Stimulated activated CD8-positive, alpha-beta memory T cell treated with anti-CD3 and anti-CD28 coated beads, Interleukin-7, amount 100 ng/mL, for 4 hours (primary cell): ENCODE results near the gene SLC13A5.
"Not testable (repeated sequence)": the region's sequence is repeated elsewhere in the genome, so short reads cannot be mapped to it uniquely, and the experiment has no call there.

Source experiments
- DNase-seq, 2 donors: peaks; one replicate each; pipeline ENCODE4 v3.0.0-alpha.2; 2020; ENCODE audit warnings: low read depth in 2 of 2

Gene SLC13A5

GRCh38 chr17:6713130-6713917 is at the start of gene SLC13A5:
Gene SLC13A5 (minus strand): TSS chr17:6713369. CDS start chr17:6713333, 36 bp downstream.
- no peak for DNase-seq

- DNase-seq, result no peak
Observed at GRCh38 chr17:6761779-6762178, 48.6 kb upstream of the SLC13A5 start.

GRCh38 chr17:6757747-6758146 is 44.6 kb upstream of the SLC13A5 start:
- no peak for DNase-seq

- DNase-seq, result no peak
Observed at GRCh38 chr17:6756425-6757031, 43.4 kb upstream of the SLC13A5 start.

- peak; percentile 36 to 58 for DNase-seq
Observed at GRCh38 chr17:6755731-6756184, 42.6 kb upstream of the SLC13A5 start, which contains the start of gene XAF1. Gene XAF1 (plus strand): TSS chr17:6756046. CDS start chr17:6756079, 33 bp downstream.

- DNase-seq, result no peak
Observed at GRCh38 chr17:6755281-6755680, 42.1 kb upstream of the SLC13A5 start.

- DNase-seq, result no peak
Observed at GRCh38 chr17:6753546-6753945, 40.4 kb upstream of the SLC13A5 start.

- peak; percentile 45 to 50 for DNase-seq
Observed at GRCh38 chr17:6753006-6753445, 39.9 kb upstream of the SLC13A5 start.

- no peak for DNase-seq
Observed at GRCh38 chr17:6752068-6752909, 39.1 kb upstream of the SLC13A5 start.

GRCh38 chr17:6749519-6749918 is 36.4 kb upstream of the SLC13A5 start:
- DNase-seq, result no peak

GRCh38 chr17:6748617-6749016 is 35.4 kb upstream of the SLC13A5 start:
- DNase-seq, result no peak

GRCh38 chr17:6746665-6747064 is 33.5 kb upstream of the SLC13A5 start:
- not testable (repeated sequence) for DNase-seq

- DNase-seq, result no peak
Observed at GRCh38 chr17:6729531-6729930, 16.4 kb upstream of the SLC13A5 start.

GRCh38 chr17:6724009-6724408 is 10.8 kb upstream of the SLC13A5 start:
- DNase-seq, result no peak

GRCh38 chr17:6721744-6722143 is 8.6 kb upstream of the SLC13A5 start:
- no peak for DNase-seq

GRCh38 chr17:6716736-6717135 is 3.6 kb upstream of the SLC13A5 start:
- DNase-seq, result no peak

GRCh38 chr17:6714315-6714874 is 1.2 kb upstream of the SLC13A5 start:
- DNase-seq, result no peak

- no peak for DNase-seq
Observed at GRCh38 chr17:6713918-6714271, 726 bp upstream of the SLC13A5 start.

- no peak for DNase-seq
Observed at GRCh38 chr17:6712854-6713129, 377 bp downstream of the SLC13A5 start.

GRCh38 chr17:6712058-6712853 is 913 bp downstream of the SLC13A5 start:
- no peak for DNase-seq

GRCh38 chr17:6711681-6712057 is 1.5 kb downstream of the SLC13A5 start:
- DNase-seq, result no peak
